ENCODE data around the gene UST. TPM values are rescaled to one million over a fixed set of nuclear protein-coding genes. Genes with fewer than 3 reads are reported as not detected.

UST gene
- total RNA-seq, 1 donor from 2014 or later, result 9.7 TPM

DNA sequence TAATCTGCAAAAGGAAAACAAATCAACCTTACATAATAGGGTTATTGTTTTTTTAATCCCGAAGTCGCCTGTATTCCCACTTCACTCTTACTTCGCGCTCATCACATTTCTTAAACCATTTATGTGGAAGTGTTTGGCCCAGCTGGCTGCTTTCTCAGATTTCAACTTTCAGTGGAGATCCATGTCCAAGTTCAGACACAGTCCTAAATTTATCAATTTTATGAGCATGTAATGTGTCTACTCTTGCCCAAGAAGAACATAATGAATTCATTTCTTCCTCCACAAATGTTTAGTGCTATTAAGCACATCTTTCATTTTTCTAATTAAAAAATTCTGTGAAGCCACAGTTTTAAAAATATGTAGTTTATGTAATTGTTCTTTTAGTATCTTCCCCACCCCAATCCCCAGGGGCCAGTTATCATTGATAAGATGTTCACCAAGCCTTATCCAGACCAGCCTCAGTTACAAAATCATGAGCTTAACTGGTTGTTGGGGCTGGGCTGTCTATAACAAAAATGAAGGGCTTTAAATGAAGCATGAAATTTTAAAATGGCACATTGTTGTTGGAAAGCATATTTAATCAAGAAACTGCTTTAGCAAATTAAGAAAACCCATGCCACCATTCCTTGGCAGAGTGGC, 151.7 kb downstream of the UST start:
- peaks cover 7% of the 10 kb centered on the region for H3K36me3 Mint-ChIP-seq
- no peaks in the 10 kb centered on the region for H3K27me3 Mint-ChIP-seq
- no peak for DNase-seq (ENCODE audit: extremely low spot score, unreplicated experiment)
- no peak overlapping the region for H3K4me3 Mint-ChIP-seq
- H3K9me3 Mint-ChIP-seq, result peaks cover 8% of the 10 kb centered on the region
- peaks cover 5% of the 10 kb centered on the region for H3K4me1 Mint-ChIP-seq (ENCODE audit: unreplicated experiment)
- H3K27ac Mint-ChIP-seq, result no peak overlapping the region
- TF ChIP-seq, protein P1, sequence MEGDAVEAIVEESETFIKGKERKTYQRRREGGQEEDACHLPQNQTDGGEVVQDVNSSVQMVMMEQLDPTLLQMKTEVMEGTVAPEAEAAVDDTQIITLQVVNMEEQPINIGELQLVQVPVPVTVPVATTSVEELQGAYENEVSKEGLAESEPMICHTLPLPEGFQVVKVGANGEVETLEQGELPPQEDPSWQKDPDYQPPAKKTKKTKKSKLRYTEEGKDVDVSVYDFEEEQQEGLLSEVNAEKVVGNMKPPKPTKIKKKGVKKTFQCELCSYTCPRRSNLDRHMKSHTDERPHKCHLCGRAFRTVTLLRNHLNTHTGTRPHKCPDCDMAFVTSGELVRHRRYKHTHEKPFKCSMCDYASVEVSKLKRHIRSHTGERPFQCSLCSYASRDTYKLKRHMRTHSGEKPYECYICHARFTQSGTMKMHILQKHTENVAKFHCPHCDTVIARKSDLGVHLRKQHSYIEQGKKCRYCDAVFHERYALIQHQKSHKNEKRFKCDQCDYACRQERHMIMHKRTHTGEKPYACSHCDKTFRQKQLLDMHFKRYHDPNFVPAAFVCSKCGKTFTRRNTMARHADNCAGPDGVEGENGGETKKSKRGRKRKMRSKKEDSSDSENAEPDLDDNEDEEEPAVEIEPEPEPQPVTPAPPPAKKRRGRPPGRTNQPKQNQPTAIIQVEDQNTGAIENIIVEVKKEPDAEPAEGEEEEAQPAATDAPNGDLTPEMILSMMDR (conservative IDR thresholded peaks at IDR 0.05), result no peak

- no peak for DNase-seq (ENCODE audit: extremely low spot score, unreplicated experiment)
- no peak overlapping the region for H3K27ac Mint-ChIP-seq
- H3K4me3 Mint-ChIP-seq, result no peak overlapping the region
- H3K27me3 Mint-ChIP-seq, result no peaks in the 10 kb centered on the region
- peaks cover 5% of the 10 kb centered on the region for H3K4me1 Mint-ChIP-seq (ENCODE audit: unreplicated experiment)
- TF ChIP-seq, protein P1 (conservative IDR thresholded peaks at IDR 0.05), result no peak
- H3K9me3 Mint-ChIP-seq, result peaks cover 4% of the 10 kb centered on the region
- H3K36me3 Mint-ChIP-seq, result peaks cover 4% of the 10 kb centered on the region
Measured at GRCh38 chr6:148904896-148905870, 158.4 kb downstream of the UST start.

DNA sequence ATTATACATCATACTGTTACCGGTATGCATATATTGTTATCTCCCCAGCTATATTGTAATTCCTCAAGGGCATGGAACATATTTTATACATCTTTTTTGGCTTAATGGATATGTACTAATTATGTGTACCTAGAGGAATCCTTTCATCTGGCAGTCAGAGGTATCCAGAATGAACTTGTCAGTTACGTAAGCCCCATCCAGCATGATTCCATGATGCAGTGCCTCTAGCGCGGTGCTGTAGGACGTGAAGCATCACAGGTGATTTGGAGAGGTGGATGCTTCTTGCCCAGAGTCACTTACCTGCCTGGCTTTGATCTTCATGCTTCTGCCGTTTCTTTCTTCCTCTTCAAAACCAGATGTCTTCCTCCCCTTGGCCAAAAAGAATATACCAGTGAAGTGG, 159.1 kb downstream of the UST start:
- peaks cover 5% of the 10 kb centered on the region for H3K4me1 Mint-ChIP-seq (ENCODE audit: unreplicated experiment)
- no peak overlapping the region for H3K4me3 Mint-ChIP-seq
- H3K27me3 Mint-ChIP-seq, result no peaks in the 10 kb centered on the region
- no peaks in the 10 kb centered on the region for H3K9me3 Mint-ChIP-seq
- H3K27ac Mint-ChIP-seq, result no peak overlapping the region
- DNase-seq (ENCODE audit: extremely low spot score, unreplicated experiment), result no peak
- TF ChIP-seq, protein P1 (conservative IDR thresholded peaks at IDR 0.05), result no peak
- no peaks in the 10 kb centered on the region for H3K36me3 Mint-ChIP-seq

DNA sequence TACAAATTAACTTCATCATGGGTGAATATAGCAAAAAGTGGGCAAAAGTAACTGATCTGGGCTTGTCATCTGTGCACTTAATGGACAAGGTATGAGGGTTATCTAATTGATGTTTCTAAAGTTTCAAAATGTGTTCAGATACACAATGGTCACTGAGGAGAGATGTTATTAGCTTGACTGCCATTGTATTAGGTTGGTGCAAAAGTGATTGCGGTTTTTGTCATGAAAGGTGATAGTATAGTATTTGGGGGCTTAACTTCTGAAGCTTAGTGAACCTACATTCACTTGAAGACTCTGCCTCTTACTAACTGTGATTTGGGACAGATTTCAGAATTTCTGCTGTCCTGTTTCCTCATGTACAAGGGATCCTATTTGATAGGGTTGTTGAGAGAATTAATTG, 159.6 kb downstream of the UST start:
- DNase-seq (ENCODE audit: extremely low spot score, unreplicated experiment), result no peak
- H3K4me3 Mint-ChIP-seq, result no peak overlapping the region

DNA sequence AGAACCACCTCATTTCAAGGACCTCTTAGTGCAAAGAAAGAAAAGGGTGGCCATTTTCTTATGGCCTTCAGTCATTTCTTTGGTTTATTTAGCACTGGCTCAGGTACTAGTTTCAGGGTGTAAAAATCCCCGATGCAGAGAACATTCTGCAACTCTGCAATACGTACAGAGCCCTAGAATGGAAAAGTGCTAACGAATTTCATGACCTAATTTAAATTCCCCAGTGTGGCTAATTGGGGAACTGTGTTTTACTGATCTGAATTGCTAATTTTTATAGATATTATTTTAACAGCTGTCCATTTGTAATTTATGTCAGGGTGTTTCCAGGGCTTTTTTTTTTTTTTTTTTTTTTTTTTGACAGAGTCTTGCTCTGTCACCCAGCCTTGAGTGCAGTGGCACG, 160.7 kb downstream of the UST start:
- Mint-ChIP-seq H3K4me3 (no peak overlapping the region), H3K27me3 (no peaks in the 10 kb centered on the region), H3K4me1 (ENCODE audit: unreplicated experiment) (peaks cover 5% of the 10 kb centered on the region), H3K9me3 (no peaks in the 10 kb centered on the region), H3K27ac (no peak overlapping the region), H3K36me3 (no peaks in the 10 kb centered on the region)
- no peak for DNase-seq (ENCODE audit: extremely low spot score, unreplicated experiment)
- TF ChIP-seq, protein P1 (conservative IDR thresholded peaks at IDR 0.05), result no peak

More for the DNA sequence above, 159.6 kb downstream of the UST start:
- no peak overlapping the region for H3K27ac Mint-ChIP-seq
- H3K27me3 Mint-ChIP-seq, result no peaks in the 10 kb centered on the region
- TF ChIP-seq, protein P1 (conservative IDR thresholded peaks at IDR 0.05), result no peak
- H3K4me1 Mint-ChIP-seq (ENCODE audit: unreplicated experiment), result peaks cover 5% of the 10 kb centered on the region
- H3K36me3 Mint-ChIP-seq, result no peaks in the 10 kb centered on the region
- H3K9me3 Mint-ChIP-seq, result no peaks in the 10 kb centered on the region
